Tibial artery (tissue), 4 donors: ENCODE results near the gene KMT2C.

Experiments used
- DNase-seq, 2 donors: peaks; one replicate each; pipeline ENCODE4 v3.0.0-alpha.2; 2019
- H3K27ac ChIP-seq, 2 donors: fragments of 200-600 bp; sonication (generic) in 1 of 2; 1 replicate in 1 of 2; 2 replicates in 1 of 2; pipeline ENCODE4 v1.5.1; 2018 to 2019; ENCODE audit warnings: mild to moderate bottlenecking in 1 of 2
- H3K27me3 ChIP-seq, 2 donors: fragments of 200-600 bp; sonication (generic) in 1 of 2; one replicate each; pipeline versions ENCODE4 v1.5.1 to v1.6.0; 2016 to 2019
- H3K36me3 ChIP-seq, 3 donors: fragments of 200-600 bp; sonication (generic) in 2 of 3; one replicate each; pipeline ENCODE4 v1.5.1; 2016 to 2019; ENCODE audit warnings: mild to moderate bottlenecking in 2 of 3
- H3K4me1 ChIP-seq, 4 donors: fragments of 200-600 bp; sonication (generic) in 2 of 4; 1 replicate in 3 of 4; 2 replicates in 1 of 4; pipeline ENCODE4 v1.5.1; 2016 to 2019
- H3K4me3 ChIP-seq, 2 donors: fragments of 200-600 bp; sonication (generic) in 1 of 2; 1 replicate in 1 of 2; 2 replicates in 1 of 2; pipeline ENCODE4 v1.5.1; 2018 to 2019; ENCODE audit warnings: mild to moderate bottlenecking in 2 of 2
- H3K9me3 ChIP-seq, 3 donors: fragments of 200-600 bp; sonication (generic) in 1 of 3; one replicate each; pipeline ENCODE4 v1.5.1; 2016 to 2019
- intact Hi-C: fragments of 100-400 bp; cut with DNase I; formaldehyde crosslinking; loops from one replicate; pipeline ENCODE4 v1.15.0; 2023; ENCODE audit warnings: low total_unique reads
- TF ChIP-seq, protein P1 (sequence below), 2 experiments: fragments of 200-600 bp in 1 of 2; fragments of 450-650 bp in 1 of 2; IDR thresholded peaks; one replicate each; pipeline ENCODE4 v1.5.1; 2017 to 2019; ENCODE audit warnings: antibody characterized with exemption in 2 of 2, mild to moderate bottlenecking in 1 of 2, moderate library complexity in 1 of 2

KMT2C gene

DNA sequence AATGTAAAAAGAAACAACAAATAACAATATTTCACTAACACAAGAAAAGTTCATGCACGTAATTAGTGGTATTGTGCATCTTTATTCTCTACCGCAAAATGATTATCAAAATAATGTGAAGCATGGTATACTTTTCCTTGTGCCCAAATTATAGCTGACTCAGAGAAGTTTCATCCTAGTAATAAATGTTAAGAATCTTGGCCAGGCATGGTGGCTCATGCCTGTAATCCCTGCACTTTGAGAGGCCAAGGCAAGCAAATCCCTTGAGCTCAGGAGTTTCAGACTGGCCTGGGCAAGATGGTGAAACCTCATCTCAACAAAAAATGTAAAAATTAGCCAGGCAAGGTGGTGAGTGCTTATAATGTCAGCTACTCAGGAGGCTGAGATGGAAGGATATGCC lies 105.0 kb downstream of the KMT2C start:
- H3K9me3 ChIP-seq: no peaks in the 10 kb centered on the region
- peaks cover 6 to 40% (median 35%) of the 10 kb centered on the region in 3 donors for H3K36me3 ChIP-seq
- H3K27ac ChIP-seq: no peak overlapping the region
- peaks cover 0 to 14% (median 2%) of the 10 kb centered on the region in 4 donors for H3K4me1 ChIP-seq
- TF ChIP-seq, protein P1, sequence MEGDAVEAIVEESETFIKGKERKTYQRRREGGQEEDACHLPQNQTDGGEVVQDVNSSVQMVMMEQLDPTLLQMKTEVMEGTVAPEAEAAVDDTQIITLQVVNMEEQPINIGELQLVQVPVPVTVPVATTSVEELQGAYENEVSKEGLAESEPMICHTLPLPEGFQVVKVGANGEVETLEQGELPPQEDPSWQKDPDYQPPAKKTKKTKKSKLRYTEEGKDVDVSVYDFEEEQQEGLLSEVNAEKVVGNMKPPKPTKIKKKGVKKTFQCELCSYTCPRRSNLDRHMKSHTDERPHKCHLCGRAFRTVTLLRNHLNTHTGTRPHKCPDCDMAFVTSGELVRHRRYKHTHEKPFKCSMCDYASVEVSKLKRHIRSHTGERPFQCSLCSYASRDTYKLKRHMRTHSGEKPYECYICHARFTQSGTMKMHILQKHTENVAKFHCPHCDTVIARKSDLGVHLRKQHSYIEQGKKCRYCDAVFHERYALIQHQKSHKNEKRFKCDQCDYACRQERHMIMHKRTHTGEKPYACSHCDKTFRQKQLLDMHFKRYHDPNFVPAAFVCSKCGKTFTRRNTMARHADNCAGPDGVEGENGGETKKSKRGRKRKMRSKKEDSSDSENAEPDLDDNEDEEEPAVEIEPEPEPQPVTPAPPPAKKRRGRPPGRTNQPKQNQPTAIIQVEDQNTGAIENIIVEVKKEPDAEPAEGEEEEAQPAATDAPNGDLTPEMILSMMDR (IDR thresholded peaks at IDR 0.05): no peak
- H3K27me3 ChIP-seq: no peaks in the 10 kb centered on the region
- no peak overlapping the region for H3K4me3 ChIP-seq
- intact Hi-C loops: no loop called here
- DNase-seq: no peak

GRCh38 chr7:152329469-152329868 lies 106.3 kb downstream of the KMT2C start:
- peaks cover 8 to 40% (median 35%) of the 10 kb centered on the region in 3 donors for H3K36me3 ChIP-seq
- no peak overlapping the region for H3K27ac ChIP-seq
- DNase-seq: no peak
- intact Hi-C loops: no loop called here
- H3K9me3 ChIP-seq: no peaks in the 10 kb centered on the region
- H3K27me3 ChIP-seq: no peaks in the 10 kb centered on the region
- TF ChIP-seq, protein P1 (IDR thresholded peaks at IDR 0.05): no peak
- H3K4me1 ChIP-seq: peaks cover 0 to 1% (median 0%) of the 10 kb centered on the region in 4 donors
- no peak overlapping the region for H3K4me3 ChIP-seq

GRCh38 chr7:152328234-152328633 lies 107.6 kb downstream of the KMT2C start:
- Histone ChIP-seq H3K4me3 (no peak overlapping the region), H3K27ac (no peak overlapping the region), H3K27me3 (no peaks in the 10 kb centered on the region), H3K9me3 (no peaks in the 10 kb centered on the region), H3K4me1 (no peaks in the 10 kb centered on the region), H3K36me3 (peaks cover 8 to 44% (median 35%) of the 10 kb centered on the region in 3 donors)
- no peak for DNase-seq
- intact Hi-C loops: no loop called here
- TF ChIP-seq, protein P1 (IDR thresholded peaks at IDR 0.05): no peak

DNA sequence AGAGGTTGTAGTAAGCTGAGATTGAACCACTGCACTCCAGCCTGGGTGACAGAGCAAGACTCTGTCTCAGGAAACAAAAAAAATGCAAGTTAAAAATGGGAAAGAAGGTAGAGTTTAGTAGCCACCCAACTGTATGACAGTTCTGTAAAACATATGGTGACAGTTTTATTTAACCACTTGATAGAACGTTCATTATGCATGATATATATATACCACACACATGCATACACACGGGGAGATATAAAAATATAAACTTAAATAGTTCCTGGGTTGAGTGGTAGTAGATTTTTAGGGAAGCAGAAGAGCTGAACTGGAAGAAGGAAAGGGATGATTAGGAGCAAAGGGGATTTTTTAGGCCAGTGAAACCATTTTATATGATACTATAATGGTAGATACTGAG lies 120.0 kb downstream of the KMT2C start:
- Histone ChIP-seq H3K4me3 (no peak overlapping the region), H3K27ac (no peak overlapping the region), H3K9me3 (no peaks in the 10 kb centered on the region), H3K4me1 (peaks cover 0 to 24% (median 12%) of the 10 kb centered on the region in 4 donors), H3K27me3 (no peaks in the 10 kb centered on the region), H3K36me3 (peaks cover 0 to 8% (median 5%) of the 10 kb centered on the region in 3 donors)
- intact Hi-C loops: no loop called here
- TF ChIP-seq, protein P1 (IDR thresholded peaks at IDR 0.05): no peak
- DNase-seq: no peak

DNA sequence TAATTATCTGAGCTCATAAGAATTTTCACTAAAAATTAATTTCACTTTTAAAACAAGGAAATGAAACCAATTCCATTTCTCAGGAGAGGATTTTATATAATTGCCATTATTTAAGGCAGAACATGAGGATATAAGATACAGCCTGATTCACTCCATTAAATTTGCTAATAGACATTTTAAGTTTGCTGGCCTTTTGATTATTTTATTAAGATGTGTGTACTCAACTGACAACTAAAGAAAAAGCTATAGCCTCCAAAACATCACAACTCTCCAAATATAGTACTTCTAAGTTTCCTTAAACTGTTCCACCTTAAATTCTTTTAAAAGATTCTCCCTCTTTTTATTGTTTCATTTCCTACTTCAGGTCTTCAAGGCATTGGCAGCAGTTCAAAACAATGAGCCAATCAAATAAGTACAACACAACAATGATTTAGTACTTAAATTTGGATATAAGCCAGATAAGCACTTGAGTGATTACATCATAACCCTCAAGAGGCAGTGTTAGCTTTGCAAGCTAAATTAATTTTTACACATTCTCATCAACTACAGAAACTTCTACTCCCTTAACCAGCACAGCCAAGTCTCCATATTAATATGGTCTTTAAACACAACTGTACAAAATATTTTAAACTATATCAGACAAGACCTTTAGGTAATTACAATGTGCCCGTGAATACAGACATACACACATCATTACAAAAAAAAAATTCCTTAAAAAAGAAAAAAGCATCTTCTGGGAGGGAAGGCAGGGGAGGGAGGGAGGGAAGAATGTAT lies 121.8 kb downstream of the KMT2C start:
- Histone ChIP-seq H3K4me3 (no peak overlapping the region), H3K36me3 (peaks cover 9 to 14% (median 12%) of the 10 kb centered on the region in 3 donors), H3K4me1 (peaks cover 0 to 24% (median 12%) of the 10 kb centered on the region in 4 donors), H3K9me3 (no peaks in the 10 kb centered on the region), H3K27ac (no peak overlapping the region), H3K27me3 (no peaks in the 10 kb centered on the region)
- DNase-seq: no peak
- intact Hi-C loops: no loop called here
- TF ChIP-seq, protein P1 (IDR thresholded peaks at IDR 0.05): no peak
